HepG2 (cell line): ENCODE measurements around the gene NFE2. TPM values are rescaled to one million over a fixed set of nuclear protein-coding genes. Genes with fewer than 3 reads are reported as not detected.
"Not testable (repeated sequence)": the region's sequence is repeated elsewhere in the genome, so short reads cannot be mapped to it uniquely, and the experiment has no call there.

Experiments
- ATAC-seq: fragments of 200-7000 bp; cut with Tn5 transposase; 3 replicates; pipeline ENCODE4 v1.9.1; 2020; ENCODE audit warnings: mild to moderate bottlenecking, moderate library complexity
- BruUV-seq: library from RNA; stranded (reverse); fragments of 400-500 nt; replicated peaks from 2 replicates; lab custom pipeline; 2021; lab: Mats Ljungman, UMichigan
- CTCF ChIA-PET: fragments of 300-600 bp; formaldehyde crosslinking; extraction: SDS; loops from one replicate; lab custom pipeline; 2021; ENCODE audit warnings: low total read pairs, inconsistent platforms, low intra/inter-chr PET ratio; lab: Yijun Ruan, JAX
- POLR2A ChIA-PET: fragments of 350-600 bp; sonication (Branson Sonifier 250); formaldehyde crosslinking; loops from one replicate; lab custom pipeline; 2020; ENCODE audit warnings: antibody characterized with exemption, inconsistent platforms; lab: Yijun Ruan, JAX
- DNase-seq: peaks from one replicate; pipeline ENCODE4 v3.0.0-alpha.2; 2015; ENCODE audit warnings: low spot score
- FAIRE-seq: peaks from 3 replicates; lab custom pipeline; 2011; peaks lifted over from hg19 to GRCh38; lab: Jason Lieb, UNC
- H2AFZ ChIP-seq: one replicate; pipeline ENCODE4 v1.6.1; 2011; ENCODE audit warnings: low read length, inconsistent platforms
- H3K27ac ChIP-seq: fragments of 300-600 bp; 3 replicates; pipeline ENCODE4 v1.8.0; 2011; ENCODE audit warnings: mixed run types, mild to moderate bottlenecking, mixed read lengths, low read length, inconsistent platforms; ENCODE audit not compliant: insufficient read depth; ENCODE audit errors: extremely low read length
- H3K27me3 ChIP-seq, 2 experiments: fragments of 200-600 bp in 1 of 2; 2 replicates in 1 of 2; 3 replicates in 1 of 2; pipeline versions ENCODE4 v1.6.0 to v1.8.0; 2011; ENCODE audit warnings: low read length in 2 of 2, mild to moderate bottlenecking in 2 of 2, moderate library complexity in 2 of 2, inconsistent platforms in 1 of 2; ENCODE audit not compliant: insufficient read depth in 2 of 2, control insufficient read depth in 1 of 2
- H3K36me3 ChIP-seq, 2 experiments: fragments of 200-600 bp in 1 of 2; replicated peaks in 1 of 2; 2 replicates in 1 of 2; 3 replicates in 1 of 2; pipeline versions ENCODE4 v1.5.1 to v1.8.0; 2011; ENCODE audit warnings: low read length in 2 of 2, inconsistent platforms in 1 of 2; ENCODE audit not compliant: insufficient read depth in 2 of 2, control insufficient read depth in 1 of 2
- H3K4me1 ChIP-seq: 2 replicates; pipeline ENCODE4 v1.5.1; 2012; ENCODE audit warnings: low read length, inconsistent platforms; ENCODE audit not compliant: insufficient read depth
- H3K4me2 ChIP-seq: 2 replicates; pipeline ENCODE4 v1.6.0; 2011; ENCODE audit warnings: low read depth, low read length, inconsistent platforms
- H3K4me3 ChIP-seq, 3 experiments: fragments of 200-600 bp in 1 of 3; sonication (generic), shearing (Covaris generic) in 1 of 3; replicated peaks in 1 of 3; 2 replicates each; pipeline ENCODE4 v1.5.1; 2011 to 2016; ENCODE audit warnings: low read length in 3 of 3, inconsistent platforms in 2 of 3, low read depth in 2 of 3, mild to moderate bottlenecking in 2 of 3, control low read depth in 1 of 3, mixed read lengths in 1 of 3; ENCODE audit not compliant: insufficient read depth in 1 of 3
- H3K79me2 ChIP-seq: one replicate; pipeline ENCODE4 v1.6.1; 2011; ENCODE audit warnings: low read length, inconsistent platforms; ENCODE audit not compliant: insufficient read depth
- H3K9ac ChIP-seq: 2 replicates; pipeline ENCODE4 v1.6.0; 2011; ENCODE audit warnings: mild to moderate bottlenecking, low read depth, low read length, inconsistent platforms; ENCODE audit not compliant: insufficient read depth
- H3K9me3 ChIP-seq: 2 replicates; pipeline ENCODE4 v1.5.1; 2012; ENCODE audit warnings: mild to moderate bottlenecking, low read length
- H4K20me1 ChIP-seq: 2 replicates; pipeline ENCODE4 v1.6.0; 2011; ENCODE audit warnings: inconsistent platforms, mild to moderate bottlenecking, low read length, moderate library complexity; ENCODE audit not compliant: insufficient read depth
- CCDC6 ChIP-seq: sonication (generic); formaldehyde crosslinking; IDR thresholded peaks from 2 replicates; pipeline ENCODE4 v1.8.1; 2022; ENCODE audit warnings: mild to moderate bottlenecking, missing genetic modification reagents, moderate library complexity
- EEA1 ChIP-seq: sonication (generic); formaldehyde crosslinking; IDR thresholded peaks from 2 replicates; pipeline ENCODE4 v1.5.1; 2020; ENCODE audit warnings: mild to moderate bottlenecking, missing genetic modification reagents, borderline replicate concordance
- FLYWCH1 ChIP-seq: sonication (generic); formaldehyde crosslinking; IDR thresholded peaks from 2 replicates; pipeline ENCODE4 v1.8.1; 2023; ENCODE audit warnings: mild to moderate bottlenecking, missing genetic modification reagents
- KDM5A ChIP-seq: fragments of 200-600 bp; sonication (generic); IDR thresholded peaks from 2 replicates; pipeline ENCODE4 v1.7.0; 2018; ENCODE audit warnings: antibody characterized with exemption, mild to moderate bottlenecking, low read length, borderline replicate concordance
- KLF13 ChIP-seq: sonication (generic); formaldehyde crosslinking; IDR thresholded peaks from 2 replicates; pipeline ENCODE4 v1.4.0; 2020; ENCODE audit warnings: mild to moderate bottlenecking, missing genetic modification reagents
- POLR2AphosphoS5 ChIP-seq: IDR thresholded peaks from 2 replicates; pipeline ENCODE4 v1.6.1; 2012; ENCODE audit warnings: low read depth, low read length
- RARG ChIP-seq: sonication (generic); formaldehyde crosslinking; IDR thresholded peaks from 2 replicates; pipeline ENCODE4 v1.4.0; 2020; ENCODE audit warnings: low read depth, mild to moderate bottlenecking, missing genetic modification reagents
- ZBTB42 ChIP-seq: sonication (generic); formaldehyde crosslinking; IDR thresholded peaks from 2 replicates; pipeline ENCODE4 v1.5.0; 2020; ENCODE audit warnings: mild to moderate bottlenecking, missing genetic modification reagents
- ZNF136 ChIP-seq: sonication (generic); formaldehyde crosslinking; IDR thresholded peaks from 2 replicates; pipeline ENCODE4 v1.8.1; 2022; ENCODE audit warnings: low read depth, mild to moderate bottlenecking, moderate library complexity, missing genetic modification reagents
- ZNF18 ChIP-seq: sonication (generic); formaldehyde crosslinking; IDR thresholded peaks from 2 replicates; pipeline ENCODE4 v1.8.0; 2022; ENCODE audit warnings: mild to moderate bottlenecking, missing genetic modification reagents; ENCODE audit not compliant: insufficient replicate concordance
- ZNF224 ChIP-seq: sonication (generic); formaldehyde crosslinking; IDR thresholded peaks from 2 replicates; pipeline ENCODE4 v1.5.0; 2020; ENCODE audit warnings: mild to moderate bottlenecking, missing genetic modification reagents
- ZNF331 ChIP-seq: sonication (generic); formaldehyde crosslinking; IDR thresholded peaks from 2 replicates; pipeline ENCODE4 v1.4.0; 2020; ENCODE audit warnings: missing genetic modification reagents
- ZNF703 ChIP-seq: sonication (generic); formaldehyde crosslinking; IDR thresholded peaks from 2 replicates; pipeline ENCODE4 v1.5.1; 2020; ENCODE audit warnings: missing genetic modification reagents, mild to moderate bottlenecking, moderate library complexity, borderline replicate concordance
- ZNF749 ChIP-seq: sonication (generic); formaldehyde crosslinking; IDR thresholded peaks from 2 replicates; pipeline ENCODE4 v1.8.0; 2022; ENCODE audit warnings: mild to moderate bottlenecking, missing genetic modification reagents, moderate library complexity, borderline replicate concordance
- ZSCAN25 ChIP-seq: sonication (generic); formaldehyde crosslinking; IDR thresholded peaks from 2 replicates; pipeline ENCODE4 v1.8.0; 2022; ENCODE audit warnings: mild to moderate bottlenecking, missing genetic modification reagents
- WGBS: methylation state at CpG from one replicate; pipeline ENCODE4 v1.1.6; 2017; ENCODE audit warnings: low lambda C conversion rate; 5-methylcytosine and 5-hydroxymethylcytosine counted together
- in situ Hi-C: cut with HindIII; loops from 2 replicates; pipeline ENCODE4 v1.10.0; 2017; ENCODE audit warnings: low pct_unique_long_range_greater_than_20kb; ENCODE audit not compliant: extremely low pct_ligation_motif_present
- intact Hi-C: fragments of 100-400 bp; cut with micrococcal nuclease; formaldehyde crosslinking; loops from one replicate; pipeline ENCODE4 v1.10.0; 2022; ENCODE audit not compliant: unreplicated experiment
- polyA plus RNA-seq, 8 experiments: library from polyadenylated mRNA; depleted of rRNA in 3 of 8; stranded (reverse) in 7 of 8; unstranded in 1 of 8; fragments of >200 nt; fragmentation: Illumina TruSeq in 4 of 8; extraction: Trizol in 4 of 8; gene quantifications; 2 replicates each; pipeline versions ENCODE4 v1.2.1 to v1.2.3, GENCODE V29; 2011 to 2016; ENCODE audit warnings: low read depth in 4 of 8, missing spikeins in 1 of 8, mixed read lengths in 1 of 8; ENCODE audit not compliant: insufficient read depth in 1 of 8
- total RNA-seq, 5 experiments: library from RNA; depleted of rRNA; stranded (reverse); fragments of >200 nt; fragmentation: Illumina TruSeq; extraction: Trizol; gene quantifications; 2 replicates each; pipeline ENCODE4 v1.2.3, GENCODE V29; 2016; ENCODE audit warnings: low read depth in 1 of 5

NFE2 gene
- total and polyA plus RNA-seq, 2 of the 13 experiments (the other 11 are each of a cell fraction or from before 2014, with no cell fraction given): 4.5 to 7.8 TPM

- not testable (repeated sequence) for H2AFZ ChIP-seq
- 0 out of 2 replicates have a peak, but pooled peaks have one; percentile 10 for TF ChIP-seq ZNF749
- TF ChIP-seq, all 625 proteins: peak for 1; not testable (repeated sequence) for 624
- WGBS: under 1% methylated on average over 4 of the region's 4 CpGs
- peak overlapping the region; percentile 100 for H3K9ac ChIP-seq
- H3K27ac ChIP-seq: peak overlapping the region; percentile 96
- BruUV-seq, FAIRE-seq, intact Hi-C loops, DNase-seq, H3K27me3 ChIP-seq, CTCF ChIA-PET, H3K9me3 ChIP-seq, ATAC-seq: not testable (repeated sequence)
- H4K20me1 ChIP-seq: peaks cover 51% of the 10 kb centered on the region
- H3K4me2 ChIP-seq: peak overlapping the region; percentile 79
- H3K4me3 ChIP-seq: peak overlapping the region; percentile 73 to 79 (median 76)
- peaks cover 66% of the 10 kb centered on the region for H3K4me1 ChIP-seq
- POLR2A ChIA-PET: interaction anchor here (2.8 to 4.5 kb wide), 5 partner anchors 13 to 77 kb away, joined by 16 to 176 read pairs (median 53); partner anchors contain the start of genes COPZ1 and NFE2
- H3K36me3 ChIP-seq: peaks cover 9 to 51% of the 10 kb centered on the region in 2 experiments
- H3K79me2 ChIP-seq: peaks cover 67% of the 10 kb centered on the region
- in situ Hi-C loops: loop anchor here (5.0 kb wide), 1 partner anchor 46 kb away; the partner anchor contains the start of gene COPZ1
These were observed 19.1 kb downstream of the NFE2 start for GRCh38 chr12:54281694-54282093.

GRCh38 chr12:54281261-54281638 is 19.6 kb downstream of the NFE2 start:
- BruUV-seq, intact Hi-C loops, H3K9me3 ChIP-seq, H3K27me3 ChIP-seq, CTCF ChIA-PET, FAIRE-seq, H2AFZ ChIP-seq, DNase-seq, ATAC-seq: not testable (repeated sequence)
- peak overlapping the region; percentile 96 for H3K27ac ChIP-seq
- H4K20me1 ChIP-seq: peaks cover 47% of the 10 kb centered on the region
- H3K9ac ChIP-seq: peak overlapping the region; percentile 100
- H3K4me3 ChIP-seq: peak overlapping the region; percentile 73 to 79 (median 76)
- 2% methylated on average over 10 of the region's 10 CpGs for WGBS
- POLR2A ChIA-PET: interaction anchor here (2.2 to 4.5 kb wide), 6 partner anchors 14 to 77 kb away, joined by 9 to 176 read pairs (median 47); partner anchors contain the start of genes COPZ1 and NFE2
- peaks cover 66% of the 10 kb centered on the region for H3K4me1 ChIP-seq
- in situ Hi-C loops: loop anchor here (5.0 kb wide), 1 partner anchor 46 kb away; the partner anchor contains the start of gene COPZ1
- H3K4me2 ChIP-seq: peak overlapping the region; percentile 79
- peaks cover 71% of the 10 kb centered on the region for H3K79me2 ChIP-seq
- peaks cover 9 to 46% of the 10 kb centered on the region in 2 experiments for H3K36me3 ChIP-seq
- TF ChIP-seq KDM5A (peak; percentile 15; the same call in 1 of the 2 replicates), RARG (CRISPR knock-in tag) (0 out of 2 replicates have a peak, but pooled peaks have one; percentile 5), ZNF331 (0 out of 2 replicates have a peak, but pooled peaks have one; percentile 5), ZNF703 (CRISPR knock-in tag) (peak; percentile 56; the same call in 1 of the 2 replicates), ZNF136 (CRISPR knock-in tag) (0 out of 2 replicates have a peak, but pooled peaks have one; percentile 15), ZSCAN25 (0 out of 2 replicates have a peak, but pooled peaks have one; percentile 3), ZNF18 (CRISPR knock-in tag) (peak; percentile 77), POLR2AphosphoS5 (peak; percentile 37; the same call in 1 of the 2 replicates), KLF13 (CRISPR knock-in tag) (0 out of 2 replicates have a peak, but pooled peaks have one; percentile 60), EEA1 (CRISPR knock-in tag) (0 out of 2 replicates have a peak, but pooled peaks have one; percentile 4), ZBTB42 (peak; percentile 52; the same call in 1 of the 2 replicates), FLYWCH1 (CRISPR knock-in tag) (peak; percentile 7; the same call in 1 of the 2 replicates), ZNF224 (CRISPR knock-in tag) (0 out of 2 replicates have a peak, but pooled peaks have one; percentile 59), CCDC6 (CRISPR knock-in tag) (0 out of 2 replicates have a peak, but pooled peaks have one; percentile 8)
